Colonic mucosa (tissue), 4 donors: Measurements from ENCODE around the gene ZMIZ1. TPM values are rescaled to one million over a fixed set of nuclear protein-coding genes. Genes with fewer than 3 reads are reported as not detected.

Experiments
- DNase-seq: peaks from one replicate; pipeline ENCODE4 v3.0.0-alpha.2; 2020
- H3K27ac ChIP-seq: fragments of 200-600 bp; one replicate; pipeline ENCODE4 v1.8.0; 2021
- H3K27me3 ChIP-seq: fragments of 200-600 bp; one replicate; pipeline ENCODE4 v1.8.0; 2021
- H3K36me3 ChIP-seq: fragments of 200-600 bp; one replicate; pipeline ENCODE4 v1.8.0; 2021
- H3K4me1 ChIP-seq: fragments of 200-600 bp; one replicate; pipeline ENCODE4 v1.8.0; 2021; ENCODE audit warnings: mild to moderate bottlenecking
- H3K4me3 ChIP-seq: fragments of 200-600 bp; one replicate; pipeline ENCODE4 v1.8.0; 2021
- H3K9ac ChIP-seq, 2 donors: one replicate each; pipeline ENCODE4 v1.7.0; 2013; ENCODE audit warnings: control low read depth in 2 of 2, low read depth in 2 of 2, low read length in 2 of 2
- H3K9me3 ChIP-seq: fragments of 200-600 bp; one replicate; pipeline ENCODE4 v1.8.0; 2021
- CTCF ChIP-seq: fragments of 200-600 bp; IDR thresholded peaks from one replicate; pipeline ENCODE4 v1.8.0; 2022; ENCODE audit warnings: antibody characterized with exemption, mild to moderate bottlenecking
- intact Hi-C: fragments of 100-400 bp; cut with DNase I; formaldehyde crosslinking; loops from one replicate; pipeline ENCODE4 v1.14.1; 2022
- total RNA-seq, 2 donors: library from RNA; stranded (reverse); fragmentation: NEBNext Ultra II Directional in 1 of 2; extraction: Animal tissue kit (Norgen Biotek cat#: 25700) in 1 of 2; gene quantifications; one replicate each; pipeline ENCODE4 v1.2.1, GENCODE V29; 2021
- donor health status: healthy.
- donor health status: DM: no; HTN: no; CAD: no.
- donor health status: DM: no; HTN: no; CAD: no.

The ZMIZ1 gene
- total RNA-seq, 2 donors from 2014 or later, result 51.0 to 54.0 TPM

GRCh38 chr10:79147306-79147705, 78.5 kb downstream of the ZMIZ1 start:
- Histone ChIP-seq H3K4me3 (no peak overlapping the region), H3K9ac (peak overlapping the region; percentile 13 to 33), H3K9me3 (no peaks in the 10 kb centered on the region), H3K27ac (peak overlapping the region; percentile 69), H3K4me1 (peaks cover 34% of the 10 kb centered on the region), H3K36me3 (no peaks in the 10 kb centered on the region), H3K27me3 (no peaks in the 10 kb centered on the region)
- TF ChIP-seq CTCF, result no peak
- intact Hi-C loops, result no loop called here
- DNase-seq, result no peak

GRCh38 chr10:79147796-79148451, 79.2 kb downstream of the ZMIZ1 start:
- peak overlapping the region; percentile 32 to 33 for H3K9ac ChIP-seq
- DNase-seq, result no peak
- no peak overlapping the region for H3K4me3 ChIP-seq
- no peak for TF ChIP-seq CTCF
- H3K27me3 ChIP-seq, result no peaks in the 10 kb centered on the region
- H3K9me3 ChIP-seq, result no peaks in the 10 kb centered on the region
- no peaks in the 10 kb centered on the region for H3K36me3 ChIP-seq
- H3K4me1 ChIP-seq, result peaks cover 34% of the 10 kb centered on the region
- intact Hi-C loops, result no loop called here
- peak overlapping the region; percentile 69 for H3K27ac ChIP-seq

DNA sequence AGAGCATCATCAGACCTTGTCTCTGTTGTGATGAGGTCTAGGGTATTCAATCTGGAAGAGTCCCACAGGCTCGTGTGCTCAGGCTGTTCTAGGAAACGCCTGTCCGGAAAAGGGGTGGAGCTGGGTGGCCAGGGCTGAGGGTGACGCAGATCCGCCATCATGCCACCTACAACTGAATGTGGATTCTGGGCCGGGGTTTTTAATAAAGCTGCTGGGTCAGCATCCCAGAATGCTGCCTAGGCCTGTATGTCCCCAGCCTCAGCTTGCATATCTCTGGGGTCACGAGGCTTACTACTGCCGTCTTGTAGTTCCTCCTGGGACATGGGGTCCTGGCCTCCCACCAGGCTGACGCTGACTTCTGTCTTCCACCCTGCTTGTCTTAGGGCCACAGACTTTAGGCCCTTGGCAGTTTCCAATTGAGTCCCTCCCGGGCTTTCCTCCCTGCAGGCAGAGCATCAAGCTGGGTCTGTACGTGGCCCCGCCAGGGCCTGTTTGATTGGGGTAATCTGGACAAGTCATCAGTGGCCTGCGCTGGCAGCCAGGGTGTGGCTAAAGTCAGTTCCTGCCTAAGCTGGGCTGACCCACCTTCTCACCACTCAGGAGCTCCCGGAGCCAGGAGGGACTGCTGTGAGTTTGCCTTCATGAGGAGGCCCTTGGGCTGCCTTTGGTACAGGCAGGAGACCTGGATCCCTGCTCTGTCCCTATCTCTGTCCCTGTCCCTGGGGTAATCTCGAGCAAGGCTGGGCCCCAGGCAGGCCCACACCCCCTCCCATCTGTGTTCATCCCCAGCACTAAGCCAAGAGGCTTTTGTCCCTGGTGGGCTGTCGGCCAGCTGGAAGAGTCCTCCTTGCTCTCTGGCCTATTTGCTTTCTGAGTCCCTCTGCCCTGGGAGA, 79.9 kb downstream of the ZMIZ1 start:
- Histone ChIP-seq H3K4me1 (peaks cover 34% of the 10 kb centered on the region), H3K27me3 (no peaks in the 10 kb centered on the region), H3K9me3 (no peaks in the 10 kb centered on the region), H3K36me3 (no peaks in the 10 kb centered on the region), H3K9ac (peak overlapping the region; percentile 38 to 58), H3K4me3 (no peak overlapping the region), H3K27ac (peak overlapping the region; percentile 69)
- no peak for TF ChIP-seq CTCF
- intact Hi-C loops, result no loop called here
- DNase-seq, result peak; percentile 69

DNA sequence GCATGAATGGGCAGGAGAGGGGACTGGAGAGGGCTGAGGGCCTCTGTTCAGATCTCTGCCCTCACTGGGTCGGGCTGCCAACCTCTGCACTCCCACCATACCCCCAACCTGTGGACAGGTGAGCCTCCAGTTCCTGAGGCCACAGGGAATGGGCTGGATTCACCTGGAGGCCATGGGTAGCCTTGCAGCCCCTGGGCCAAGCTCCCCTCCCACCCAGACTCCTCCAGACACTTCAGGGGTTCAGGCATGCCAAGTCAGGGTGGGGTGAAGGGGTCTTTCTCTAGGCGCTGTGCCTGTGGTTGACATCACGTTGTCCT, 80.5 kb downstream of the ZMIZ1 start:
- no peak for DNase-seq
- no peaks in the 10 kb centered on the region for H3K36me3 ChIP-seq
- H3K4me1 ChIP-seq, result peaks cover 34% of the 10 kb centered on the region

More for the DNA sequence above, 80.5 kb downstream of the ZMIZ1 start:
- intact Hi-C loops, result no loop called here
- H3K9me3 ChIP-seq, result no peaks in the 10 kb centered on the region
- H3K4me3 ChIP-seq, result no peak overlapping the region
- no peaks in the 10 kb centered on the region for H3K27me3 ChIP-seq
- H3K9ac ChIP-seq, result peak overlapping the region; percentile 38 to 58
- no peak for TF ChIP-seq CTCF
- peak overlapping the region; percentile 69 for H3K27ac ChIP-seq
